Measurements from ENCODE around the gene NPC2. TPM values are rescaled to one million over a fixed set of nuclear protein-coding genes. Genes with fewer than 3 reads are reported as not detected.

The NPC2 gene
- total and polyA plus RNA-seq, 2 donors (not counting 3 experiments of a cell fraction or from before 2014, with no cell fraction given), result 203 to 406 TPM

GRCh38 chr14:74483321-74483720 is 9.8 kb downstream of the NPC2 start:
- DNase-seq (ENCODE audit: low read depth, low spot score) (no peak), FAIRE-seq (no peak)
- H2AFZ ChIP-seq (ENCODE audit: low read depth, low read length), result no peak overlapping the region
- intact Hi-C loops (cut with micrococcal nuclease) (no loop called here), dilution Hi-C loops (cut with MboI; ENCODE audit: extremely low pct_ligation_motif_present, low sequenced_read_pairs) (no loop called here)
- ChIA-PET POLR2A (no interaction called here), CTCF (no interaction called here)
- no peak overlapping the region for H3K27ac ChIP-seq (ENCODE audit: insufficient read depth, low read depth, low read length)
- peaks cover 33% of the 10 kb centered on the region for H3K4me1 ChIP-seq (ENCODE audit: control insufficient read depth, extremely low read depth, insufficient read depth, low read length)
- peaks cover 12 to 22% of the 10 kb centered on the region in 2 experiments for H3K36me3 ChIP-seq (ENCODE audit: control insufficient read depth in 2 of 2, extremely low read depth in 1 of 2, insufficient read depth in 2 of 2, low read length in 2 of 2)
- BruUV-seq (replicated peaks), result no TSS peak
- no peak overlapping the region for H3K4me2 ChIP-seq (ENCODE audit: insufficient read depth, low read length)
- TF ChIP-seq EZH2 (IDR thresholded peaks at IDR 0.05; ENCODE audit: borderline replicate concordance, low read depth, low read length, severe bottlenecking), result no peak
- no peak for TF ChIP-seq GATA2 (IDR thresholded peaks at IDR 0.05; ENCODE audit: insufficient read depth, insufficient read length, low read depth, low read length)
- TF ChIP-seq FOS (IDR thresholded peaks at IDR 0.05; ENCODE audit: borderline replicate concordance, insufficient read depth, low read length), result no peak
- TF ChIP-seq POLR2AphosphoS5 (IDR thresholded peaks at IDR 0.05; ENCODE audit: insufficient read depth, low read depth, low read length), result no peak
- no peak for TF ChIP-seq CTCF (IDR thresholded peaks at IDR 0.05; ENCODE audit: extremely low read depth in 1 of 2, insufficient read depth in 1 of 2, low read depth in 1 of 2, low read length in 2 of 2)
- TF ChIP-seq JUN (IDR thresholded peaks at IDR 0.05; ENCODE audit: borderline replicate concordance, insufficient read depth, insufficient read length, low read depth), result no peak
- TF ChIP-seq POLR2A (IDR thresholded peaks at IDR 0.05; ENCODE audit: low read depth, low read length), result no peak
- TF ChIP-seq MYC (IDR thresholded peaks at IDR 0.05; ENCODE audit: low read depth, low read length), result no peak
- no peak for TF ChIP-seq MAX (IDR thresholded peaks at IDR 0.05; ENCODE audit: insufficient read depth, insufficient read length)
- H3K9ac ChIP-seq (replicated peaks; ENCODE audit: extremely low read depth, insufficient read depth, low read length), result no peak overlapping the region
- H3K9me1 ChIP-seq (replicated peaks; ENCODE audit: control insufficient read depth, extremely low read depth, insufficient read depth, low read length), result no peaks in the 10 kb centered on the region
- no peaks in the 10 kb centered on the region for H3K27me3 ChIP-seq (ENCODE audit: control insufficient read depth in 2 of 2, insufficient read depth in 2 of 2, low read length in 2 of 2)
- no peak overlapping the region for H3K4me3 ChIP-seq (replicated peaks in 1 of 3; ENCODE audit: insufficient read depth in 1 of 3, low read depth in 1 of 3, low read length in 3 of 3)
- no peaks in the 10 kb centered on the region for H3K9me3 ChIP-seq (replicated peaks; ENCODE audit: control insufficient read depth, insufficient read depth, low read length)
- H3K79me2 ChIP-seq (ENCODE audit: control insufficient read depth, insufficient read depth, low read length), result peaks cover 11% of the 10 kb centered on the region
- no peaks in the 10 kb centered on the region for H4K20me1 ChIP-seq (replicated peaks; ENCODE audit: control insufficient read depth, extremely low read depth, insufficient read depth, low read length)
